HL-60/S4 treated with retinoic acid at 250 ng/mL for 4 days and 3 days (cell line): Measurements from ENCODE around the gene BCR.

ENCODE experiments used
- in situ Hi-C: fragments of 300-500 bp; cut with MboI; formaldehyde crosslinking; loops from 2 replicates; pipeline ENCODE4 v1.7.0; 2022; ENCODE audit warnings: low sequenced_read_pairs

The BCR gene

GRCh38 chr22:23214398-23214797 lies 34.1 kb downstream of the BCR start:
- in situ Hi-C loops = no loop called here

DNA sequence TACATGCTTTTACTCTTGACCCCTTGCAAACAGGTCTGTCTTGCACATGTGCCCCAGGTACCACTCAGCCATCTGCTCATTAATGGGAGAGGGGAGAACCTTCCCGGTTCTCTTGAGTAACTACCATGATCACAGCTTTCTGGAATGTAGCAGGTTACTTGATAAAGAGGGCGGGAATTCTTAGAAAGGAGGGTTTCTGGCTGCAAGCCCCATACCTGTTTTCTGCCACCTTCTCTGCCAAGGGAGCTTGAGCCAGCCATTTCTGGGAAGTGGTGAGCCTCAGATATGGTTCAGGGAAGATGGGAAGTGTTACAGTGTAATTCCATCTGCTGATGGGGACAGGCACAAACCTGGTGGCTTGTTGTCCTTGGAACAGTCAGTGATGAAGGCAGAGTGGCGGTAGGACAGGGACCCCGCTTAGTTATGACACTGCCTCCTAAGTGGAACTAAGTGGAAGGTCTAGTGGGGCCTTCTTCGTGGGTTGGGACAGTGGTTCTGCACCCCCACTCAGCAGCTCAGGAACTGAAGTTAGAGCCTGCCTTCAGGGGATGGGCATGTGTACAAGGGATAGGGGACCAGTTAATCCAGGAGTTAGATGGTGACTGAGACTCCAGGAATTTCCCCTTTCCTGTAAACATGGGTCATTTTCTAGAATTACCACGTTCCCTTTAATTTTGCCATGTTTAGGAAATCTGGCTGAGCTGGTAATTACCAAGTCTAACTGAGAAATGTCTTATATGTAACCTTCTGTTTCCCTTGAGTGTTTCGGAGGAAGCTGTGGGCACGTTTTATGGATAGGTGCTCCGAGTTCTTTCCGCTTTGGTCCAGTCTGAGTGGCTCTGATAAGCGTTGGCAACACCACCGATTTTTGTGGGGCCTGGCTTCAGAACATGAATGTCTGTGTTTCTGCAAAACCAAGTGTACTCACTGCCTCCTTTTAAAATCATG lies 35.3 kb downstream of the BCR start:
- in situ Hi-C loops = no loop called here

- in situ Hi-C loops = no loop called here
Measured at GRCh38 chr22:23216461-23217170, 36.3 kb downstream of the BCR start.

DNA sequence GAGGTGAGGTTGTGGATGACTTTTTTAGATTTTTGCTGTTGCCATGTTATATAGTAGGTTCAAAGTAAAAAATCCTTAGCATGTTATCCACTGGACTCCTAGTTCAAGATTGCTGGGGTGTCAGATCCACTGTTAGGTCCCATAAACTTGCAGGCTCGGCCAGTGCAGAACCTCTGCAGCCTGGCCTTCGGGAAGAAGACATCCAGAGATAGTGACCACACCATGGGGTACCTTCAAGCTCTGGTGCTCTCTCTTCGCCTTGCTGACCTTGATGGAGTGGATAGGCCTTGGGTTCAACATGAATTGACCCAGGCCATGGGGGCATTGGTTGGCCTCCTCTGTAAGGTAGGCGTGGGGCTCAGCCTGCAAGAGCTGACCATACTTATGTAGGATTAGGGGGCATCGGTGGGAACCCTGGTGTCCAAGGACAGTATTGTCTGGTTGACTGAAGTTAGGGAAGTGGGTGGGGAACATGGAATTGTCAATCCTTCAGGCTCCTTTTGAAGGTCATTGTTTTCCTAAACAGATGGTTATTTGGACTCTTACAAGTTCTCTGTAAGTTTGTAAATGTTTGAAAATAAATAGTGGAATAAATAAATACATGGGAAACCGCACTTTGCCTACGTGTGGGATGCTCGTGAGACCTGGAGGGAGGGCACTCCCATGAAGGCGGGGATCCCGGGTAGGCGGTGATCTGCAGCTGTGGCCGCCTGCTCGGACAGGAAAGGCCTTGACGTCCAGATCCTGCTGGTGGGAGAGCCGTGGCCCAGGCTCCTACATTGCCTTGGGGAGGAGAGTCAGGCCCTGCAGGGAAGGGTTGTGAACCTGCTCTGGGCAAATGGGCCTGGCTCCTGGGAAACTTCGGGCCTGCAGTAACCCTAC lies 37.1 kb downstream of the BCR start:
- in situ Hi-C loops = no loop called here

GRCh38 chr22:23218053-23218866 lies 38.0 kb downstream of the BCR start:
- in situ Hi-C loops = no loop called here

- in situ Hi-C loops = no loop called here
Measured at GRCh38 chr22:23218867-23219251, 38.5 kb downstream of the BCR start.

GRCh38 chr22:23219317-23219716 lies 39.0 kb downstream of the BCR start:
- in situ Hi-C loops = no loop called here

- in situ Hi-C loops = no loop called here
Measured at GRCh38 chr22:23219822-23220484, 39.6 kb downstream of the BCR start.

- in situ Hi-C loops = no loop called here
Measured at GRCh38 chr22:23220485-23221350, 40.4 kb downstream of the BCR start.

DNA sequence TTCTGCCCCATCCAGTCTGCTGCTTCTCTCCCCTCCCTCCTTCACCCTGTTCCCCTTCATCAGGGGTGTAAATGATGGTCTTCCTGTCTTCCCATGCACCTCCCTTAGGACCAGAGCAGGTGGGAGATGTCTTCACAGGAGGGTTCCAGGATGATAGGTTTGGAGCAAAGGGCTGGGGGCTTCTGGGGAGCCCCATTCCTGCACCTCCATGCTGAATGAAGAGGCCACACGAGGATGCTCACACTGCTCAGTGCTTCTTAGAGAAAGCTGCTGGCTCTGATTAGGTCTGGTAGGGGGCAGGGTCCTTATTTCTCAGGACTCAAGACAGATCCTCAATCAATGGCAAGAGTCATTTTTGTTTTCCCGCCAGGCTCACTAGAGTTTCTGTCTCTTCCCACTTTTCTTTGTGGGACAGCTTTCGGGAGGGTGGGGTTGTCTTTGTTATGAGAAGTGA lies 41.1 kb downstream of the BCR start:
- in situ Hi-C loops = no loop called here

GRCh38 chr22:23222033-23222792 lies 41.9 kb downstream of the BCR start:
- in situ Hi-C loops = no loop called here

GRCh38 chr22:23222793-23223568 lies 42.7 kb downstream of the BCR start:
- in situ Hi-C loops = no loop called here

- in situ Hi-C loops = no loop called here
Measured at GRCh38 chr22:23223569-23224317, 43.4 kb downstream of the BCR start.

DNA sequence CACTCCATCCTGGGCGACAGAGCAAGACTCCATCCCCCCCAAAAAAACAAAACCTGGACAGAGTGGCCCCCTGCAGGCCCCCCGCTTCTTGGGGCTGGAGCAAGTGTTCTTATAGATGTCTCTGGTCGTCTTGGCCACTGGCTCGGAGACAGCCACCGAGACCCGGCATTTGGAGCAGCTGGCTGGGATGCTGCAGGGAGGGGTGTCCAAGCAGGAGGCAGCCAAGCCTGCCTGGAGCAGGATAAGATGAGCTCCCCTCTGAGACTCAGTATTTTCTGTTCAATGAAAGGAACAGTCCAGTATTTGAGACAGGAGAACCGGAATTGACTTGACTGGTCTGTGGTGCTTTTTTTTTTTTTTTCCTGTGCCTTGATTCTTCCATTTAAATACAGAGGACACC lies 44.5 kb downstream of the BCR start:
- in situ Hi-C loops = no loop called here

DNA sequence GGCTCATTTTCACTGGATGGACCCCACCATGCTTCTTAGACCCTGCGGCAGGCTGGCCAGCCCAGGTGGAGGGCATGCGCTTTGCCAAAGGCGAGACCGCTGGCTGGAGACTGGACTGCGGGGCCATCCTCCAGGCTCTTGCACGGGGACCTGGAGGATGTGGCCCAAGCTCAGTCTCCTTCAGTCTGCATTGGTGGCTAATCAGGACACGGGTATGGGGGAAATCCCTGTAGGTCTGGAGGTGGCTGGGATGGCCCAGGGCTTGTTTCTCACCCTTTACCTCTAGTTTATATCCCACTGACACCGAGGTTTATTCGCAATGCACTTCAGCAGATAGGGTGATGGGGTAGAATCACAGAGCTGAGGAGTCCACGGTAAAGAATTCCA lies 45.0 kb downstream of the BCR start:
- in situ Hi-C loops = no loop called here

DNA sequence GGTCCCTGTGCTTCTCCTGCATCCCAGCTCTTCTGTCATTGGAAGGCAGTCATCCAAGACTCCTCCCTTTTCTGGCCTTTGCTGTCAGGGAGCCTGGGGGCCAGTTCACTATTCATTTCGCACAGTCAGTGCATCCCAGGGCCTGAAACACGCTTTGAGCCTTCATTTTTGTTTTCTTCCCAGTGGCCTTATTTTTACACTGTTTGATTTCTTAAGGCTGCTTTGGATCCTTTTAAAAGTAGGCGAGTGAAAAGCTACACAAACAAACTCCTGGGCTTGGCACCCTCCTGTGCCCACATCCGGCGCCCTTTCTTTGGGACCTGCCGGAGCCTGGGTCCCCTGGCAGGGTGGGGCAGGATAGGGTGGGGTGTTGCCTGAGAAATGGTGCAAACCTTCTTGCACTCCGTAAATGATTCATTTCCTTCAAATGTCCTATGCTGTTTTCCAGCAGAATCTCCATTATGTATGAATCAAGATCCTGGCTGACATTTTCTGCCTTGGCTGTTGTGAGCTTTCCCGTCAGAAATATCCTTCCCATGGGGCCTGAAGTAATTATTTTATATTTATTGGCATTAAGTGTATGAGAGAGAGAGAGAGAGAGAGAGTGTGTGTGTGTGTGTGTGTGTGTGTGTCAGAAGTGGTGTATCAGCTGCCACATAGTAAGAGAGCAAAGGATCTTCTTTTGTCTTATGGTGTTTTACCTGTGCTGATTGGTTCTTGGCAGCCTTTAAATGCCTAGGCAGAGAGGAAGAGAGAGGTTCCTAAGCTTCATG lies 45.6 kb downstream of the BCR start:
- in situ Hi-C loops = no loop called here
